ENCODE data around the gene CFAP61.

DNA sequence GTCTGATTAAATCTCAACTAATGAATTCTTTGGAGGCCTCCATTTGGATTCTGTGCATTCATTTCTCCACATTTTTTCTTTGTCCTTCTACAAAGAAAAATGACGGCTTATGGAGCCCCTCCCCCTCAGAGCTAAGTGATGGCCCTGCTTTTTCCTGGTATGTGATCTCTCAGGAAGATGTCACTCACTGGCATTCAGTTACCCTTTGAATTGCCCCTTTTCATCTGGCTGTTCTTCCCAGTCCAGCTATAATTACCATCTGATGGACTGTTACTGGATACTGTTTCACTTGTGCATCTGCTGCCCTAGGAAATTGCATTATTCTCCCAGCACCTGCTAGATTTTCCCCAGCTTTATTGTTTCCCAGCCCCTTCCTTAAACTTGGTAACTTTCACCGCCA is 151.9 kb downstream of the CFAP61 start:
- TF ChIP-seq EZH2phosphoT487 (IDR thresholded peaks at IDR 0.05; ENCODE audit: borderline replicate concordance) = no peak
- TF ChIP-seq, protein P1, sequence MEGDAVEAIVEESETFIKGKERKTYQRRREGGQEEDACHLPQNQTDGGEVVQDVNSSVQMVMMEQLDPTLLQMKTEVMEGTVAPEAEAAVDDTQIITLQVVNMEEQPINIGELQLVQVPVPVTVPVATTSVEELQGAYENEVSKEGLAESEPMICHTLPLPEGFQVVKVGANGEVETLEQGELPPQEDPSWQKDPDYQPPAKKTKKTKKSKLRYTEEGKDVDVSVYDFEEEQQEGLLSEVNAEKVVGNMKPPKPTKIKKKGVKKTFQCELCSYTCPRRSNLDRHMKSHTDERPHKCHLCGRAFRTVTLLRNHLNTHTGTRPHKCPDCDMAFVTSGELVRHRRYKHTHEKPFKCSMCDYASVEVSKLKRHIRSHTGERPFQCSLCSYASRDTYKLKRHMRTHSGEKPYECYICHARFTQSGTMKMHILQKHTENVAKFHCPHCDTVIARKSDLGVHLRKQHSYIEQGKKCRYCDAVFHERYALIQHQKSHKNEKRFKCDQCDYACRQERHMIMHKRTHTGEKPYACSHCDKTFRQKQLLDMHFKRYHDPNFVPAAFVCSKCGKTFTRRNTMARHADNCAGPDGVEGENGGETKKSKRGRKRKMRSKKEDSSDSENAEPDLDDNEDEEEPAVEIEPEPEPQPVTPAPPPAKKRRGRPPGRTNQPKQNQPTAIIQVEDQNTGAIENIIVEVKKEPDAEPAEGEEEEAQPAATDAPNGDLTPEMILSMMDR (conservative IDR thresholded peaks at IDR 0.05; ENCODE audit: low read length) = no peak

All from Loucy (cell line).